Measurements from ENCODE around the gene NOX5. TPM values are rescaled to one million over a fixed set of nuclear protein-coding genes. Genes with fewer than 3 reads are reported as not detected.

Gene NOX5
- polyA plus RNA-seq, 4 donors, result 0.30 to 1.4 (median 0.78) TPM

- DNase-seq (ENCODE audit: low read depth in 4 of 4, low spot score in 2 of 4), result no peak
Measured at GRCh38 chr15:69094124-69094921, 79.8 kb downstream of the NOX5 start.

- DNase-seq (ENCODE audit: low read depth in 4 of 4, low spot score in 2 of 4), result no peak
Measured at GRCh38 chr15:69095274-69095673, 80.8 kb downstream of the NOX5 start.

- no peak for DNase-seq (ENCODE audit: low read depth in 4 of 4, low spot score in 2 of 4)
Measured at GRCh38 chr15:69096196-69096595, 81.7 kb downstream of the NOX5 start.

- no peak for DNase-seq (ENCODE audit: low read depth in 4 of 4, low spot score in 2 of 4)
Measured at GRCh38 chr15:69096626-69097025, 82.1 kb downstream of the NOX5 start.

- DNase-seq (ENCODE audit: low read depth in 4 of 4, low spot score in 2 of 4), result no peak
Measured at GRCh38 chr15:69098771-69099170, 84.3 kb downstream of the NOX5 start.

GRCh38 chr15:69099941-69100340 is 85.4 kb downstream of the NOX5 start:
- DNase-seq (ENCODE audit: low read depth in 4 of 4, low spot score in 2 of 4), result no peak

GRCh38 chr15:69100821-69101220 is 86.3 kb downstream of the NOX5 start:
- no peak for DNase-seq (ENCODE audit: low read depth in 4 of 4, low spot score in 2 of 4)

- DNase-seq (ENCODE audit: low read depth in 4 of 4, low spot score in 2 of 4), result no peak
Measured at GRCh38 chr15:69104050-69104750, 89.7 kb downstream of the NOX5 start.

GRCh38 chr15:69105451-69105985 is 91.0 kb downstream of the NOX5 start:
- no peak for DNase-seq (ENCODE audit: low read depth in 4 of 4, low spot score in 2 of 4)

- no peak for DNase-seq (ENCODE audit: low read depth in 4 of 4, low spot score in 2 of 4)
Measured at GRCh38 chr15:69107025-69107620, 92.6 kb downstream of the NOX5 start.

Other genes with a start within 250 kb of the NOX5 start
- gene ANP32A, start 193.8 kb upstream of the NOX5 start, polyA plus RNA-seq (ENCODE audit: insufficient read length in 4 of 4), result 100 to 1,000 TPM; 277 to 301 (median 286) TPM
- 1 to 10 TPM; 4.5 to 5.6 (median 5.3) TPM for gene SPESP1, start 84.2 kb upstream of the NOX5 start, polyA plus RNA-seq (ENCODE audit: insufficient read length in 4 of 4)
- gene GLCE, start 145.9 kb downstream of the NOX5 start, polyA plus RNA-seq (ENCODE audit: insufficient read length in 4 of 4), result 10 to 100 TPM; 38.9 to 49.9 (median 43.8) TPM

All from left renal cortex interstitium (tissue), 4 donors.